HepG2 (cell line): Measurements from ENCODE around the gene EIF1AD. TPM values are rescaled to one million over a fixed set of nuclear protein-coding genes. Genes with fewer than 3 reads are reported as not detected.

Experiments used
- CEBPG ChIP-seq: IDR thresholded peaks from 2 replicates; pipeline ENCODE4 v1.6.1; 2016
- ETV5 ChIP-seq: IDR thresholded peaks from 2 replicates; pipeline ENCODE4 v1.6.1; 2018; ENCODE audit warnings: missing biosample characterization, missing genetic modification reagents, inconsistent platforms, borderline replicate concordance
- GFI1 ChIP-seq: sonication (generic); formaldehyde crosslinking; IDR thresholded peaks from 2 replicates; pipeline ENCODE4 v1.5.0; 2020; ENCODE audit warnings: missing genetic modification reagents, mild to moderate bottlenecking, borderline replicate concordance
- KDM6A ChIP-seq: IDR thresholded peaks from 2 replicates; pipeline ENCODE4 v1.6.1; 2016; ENCODE audit warnings: low read depth
- NCOR1 ChIP-seq: fragments of 200-600 bp; sonication (generic); IDR thresholded peaks from 2 replicates; pipeline ENCODE4 v1.7.0; 2017; ENCODE audit warnings: antibody characterized with exemption, low read length, borderline replicate concordance
- RXRB ChIP-seq: IDR thresholded peaks from 2 replicates; pipeline ENCODE4 v1.6.1; 2016; ENCODE audit warnings: borderline replicate concordance, missing genetic modification reagents, missing compliant biosample characterization
- SIX4 ChIP-seq: sonication (generic); formaldehyde crosslinking; IDR thresholded peaks from 2 replicates; pipeline ENCODE4 v1.4.0; 2020; ENCODE audit warnings: missing genetic modification reagents
- SOX5 ChIP-seq: IDR thresholded peaks from 2 replicates; pipeline ENCODE4 v1.6.1; 2016; ENCODE audit warnings: borderline replicate concordance
- ZBTB20 ChIP-seq: sonication (generic); formaldehyde crosslinking; IDR thresholded peaks from 2 replicates; pipeline ENCODE4 v1.8.1; 2023; ENCODE audit warnings: missing genetic modification reagents, low read depth, mild to moderate bottlenecking, borderline replicate concordance
- ZMYM3 ChIP-seq: sonication (generic); formaldehyde crosslinking; IDR thresholded peaks from 2 replicates; pipeline ENCODE4 v1.5.1; 2020; ENCODE audit warnings: mild to moderate bottlenecking, missing genetic modification reagents
- ZMYM4 ChIP-seq: sonication (generic); formaldehyde crosslinking; IDR thresholded peaks from 2 replicates; pipeline ENCODE4 v1.8.1; 2023; ENCODE audit warnings: mild to moderate bottlenecking, missing genetic modification reagents
- ZNF12 ChIP-seq: sonication (generic); formaldehyde crosslinking; IDR thresholded peaks from 2 replicates; pipeline ENCODE4 v1.5.0; 2020; ENCODE audit warnings: missing genetic modification reagents
- ZNF564 ChIP-seq: sonication (generic); formaldehyde crosslinking; IDR thresholded peaks from 2 replicates; pipeline ENCODE4 v1.8.1; 2023; ENCODE audit warnings: mild to moderate bottlenecking, missing genetic modification reagents
- ZNF652 ChIP-seq: IDR thresholded peaks from 2 replicates; pipeline ENCODE4 v1.6.1; 2016; ENCODE audit warnings: low read depth, borderline replicate concordance
- polyA plus RNA-seq, 8 experiments: library from polyadenylated mRNA; depleted of rRNA in 3 of 8; stranded (reverse) in 7 of 8; unstranded in 1 of 8; fragments of >200 nt; fragmentation: Illumina TruSeq in 4 of 8; extraction: Trizol in 4 of 8; gene quantifications; 2 replicates each; pipeline versions ENCODE4 v1.2.1 to v1.2.3, GENCODE V29; 2011 to 2016; ENCODE audit warnings: low read depth in 4 of 8, missing spikeins in 1 of 8, mixed read lengths in 1 of 8; ENCODE audit not compliant: insufficient read depth in 1 of 8
- total RNA-seq, 5 experiments: library from RNA; depleted of rRNA; stranded (reverse); fragments of >200 nt; fragmentation: Illumina TruSeq; extraction: Trizol; gene quantifications; 2 replicates each; pipeline ENCODE4 v1.2.3, GENCODE V29; 2016; ENCODE audit warnings: low read depth in 1 of 5
- TF ChIP-seq, protein P1 (sequence below): sonication (generic); formaldehyde crosslinking; IDR thresholded peaks from 2 replicates; pipeline ENCODE4 v1.9.0; 2021; ENCODE audit warnings: mild to moderate bottlenecking, missing genetic modification reagents
- TF ChIP-seq, protein P2 (sequence below): IDR thresholded peaks from 2 replicates; pipeline ENCODE4 v1.6.1; 2016
- TF ChIP-seq, protein P3 (sequence below): sonication (generic); formaldehyde crosslinking; IDR thresholded peaks from 2 replicates; pipeline ENCODE4 v1.4.0; 2020; ENCODE audit warnings: missing genetic modification reagents, low read depth, mild to moderate bottlenecking, borderline replicate concordance
- TF ChIP-seq, protein P4 (sequence below): sonication (generic); formaldehyde crosslinking; IDR thresholded peaks from 2 replicates; pipeline ENCODE4 v1.4.0; 2020; ENCODE audit warnings: missing genetic modification reagents, borderline replicate concordance
- TF ChIP-seq, protein P5 (sequence below): sonication (generic); formaldehyde crosslinking; IDR thresholded peaks from 2 replicates; pipeline ENCODE4 v1.4.0; 2020; ENCODE audit warnings: missing genetic modification reagents, mild to moderate bottlenecking, borderline replicate concordance

EIF1AD gene
- total and polyA plus RNA-seq, 2 of the 13 experiments (the other 11 are each of a cell fraction or from before 2014, with no cell fraction given): 18.2 to 30.8 TPM

DNA sequence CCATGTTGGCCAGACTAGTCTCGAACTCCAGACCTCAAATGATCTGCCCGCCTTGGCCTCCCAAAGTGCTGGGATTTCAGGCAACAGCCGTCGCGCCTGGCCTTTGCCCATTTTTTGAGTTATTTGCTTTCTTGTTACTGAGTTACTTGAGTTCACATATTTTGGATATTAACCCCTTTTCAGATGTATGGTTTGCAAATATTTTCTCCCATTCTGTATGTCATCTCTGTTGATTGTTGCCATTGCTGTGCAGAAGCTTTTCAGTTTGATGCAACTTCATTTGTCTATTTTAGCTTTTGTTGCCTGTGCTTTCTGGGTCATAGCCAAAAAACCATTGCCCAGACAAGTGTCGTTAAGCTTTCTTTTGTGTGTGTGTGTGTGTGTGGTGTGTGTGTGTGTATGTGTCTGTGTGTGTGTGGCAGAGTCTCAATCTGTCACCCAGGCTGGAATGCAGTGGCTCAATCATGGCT is 49.9 kb downstream of the EIF1AD start (continued):
- TF ChIP-seq, protein P1, sequence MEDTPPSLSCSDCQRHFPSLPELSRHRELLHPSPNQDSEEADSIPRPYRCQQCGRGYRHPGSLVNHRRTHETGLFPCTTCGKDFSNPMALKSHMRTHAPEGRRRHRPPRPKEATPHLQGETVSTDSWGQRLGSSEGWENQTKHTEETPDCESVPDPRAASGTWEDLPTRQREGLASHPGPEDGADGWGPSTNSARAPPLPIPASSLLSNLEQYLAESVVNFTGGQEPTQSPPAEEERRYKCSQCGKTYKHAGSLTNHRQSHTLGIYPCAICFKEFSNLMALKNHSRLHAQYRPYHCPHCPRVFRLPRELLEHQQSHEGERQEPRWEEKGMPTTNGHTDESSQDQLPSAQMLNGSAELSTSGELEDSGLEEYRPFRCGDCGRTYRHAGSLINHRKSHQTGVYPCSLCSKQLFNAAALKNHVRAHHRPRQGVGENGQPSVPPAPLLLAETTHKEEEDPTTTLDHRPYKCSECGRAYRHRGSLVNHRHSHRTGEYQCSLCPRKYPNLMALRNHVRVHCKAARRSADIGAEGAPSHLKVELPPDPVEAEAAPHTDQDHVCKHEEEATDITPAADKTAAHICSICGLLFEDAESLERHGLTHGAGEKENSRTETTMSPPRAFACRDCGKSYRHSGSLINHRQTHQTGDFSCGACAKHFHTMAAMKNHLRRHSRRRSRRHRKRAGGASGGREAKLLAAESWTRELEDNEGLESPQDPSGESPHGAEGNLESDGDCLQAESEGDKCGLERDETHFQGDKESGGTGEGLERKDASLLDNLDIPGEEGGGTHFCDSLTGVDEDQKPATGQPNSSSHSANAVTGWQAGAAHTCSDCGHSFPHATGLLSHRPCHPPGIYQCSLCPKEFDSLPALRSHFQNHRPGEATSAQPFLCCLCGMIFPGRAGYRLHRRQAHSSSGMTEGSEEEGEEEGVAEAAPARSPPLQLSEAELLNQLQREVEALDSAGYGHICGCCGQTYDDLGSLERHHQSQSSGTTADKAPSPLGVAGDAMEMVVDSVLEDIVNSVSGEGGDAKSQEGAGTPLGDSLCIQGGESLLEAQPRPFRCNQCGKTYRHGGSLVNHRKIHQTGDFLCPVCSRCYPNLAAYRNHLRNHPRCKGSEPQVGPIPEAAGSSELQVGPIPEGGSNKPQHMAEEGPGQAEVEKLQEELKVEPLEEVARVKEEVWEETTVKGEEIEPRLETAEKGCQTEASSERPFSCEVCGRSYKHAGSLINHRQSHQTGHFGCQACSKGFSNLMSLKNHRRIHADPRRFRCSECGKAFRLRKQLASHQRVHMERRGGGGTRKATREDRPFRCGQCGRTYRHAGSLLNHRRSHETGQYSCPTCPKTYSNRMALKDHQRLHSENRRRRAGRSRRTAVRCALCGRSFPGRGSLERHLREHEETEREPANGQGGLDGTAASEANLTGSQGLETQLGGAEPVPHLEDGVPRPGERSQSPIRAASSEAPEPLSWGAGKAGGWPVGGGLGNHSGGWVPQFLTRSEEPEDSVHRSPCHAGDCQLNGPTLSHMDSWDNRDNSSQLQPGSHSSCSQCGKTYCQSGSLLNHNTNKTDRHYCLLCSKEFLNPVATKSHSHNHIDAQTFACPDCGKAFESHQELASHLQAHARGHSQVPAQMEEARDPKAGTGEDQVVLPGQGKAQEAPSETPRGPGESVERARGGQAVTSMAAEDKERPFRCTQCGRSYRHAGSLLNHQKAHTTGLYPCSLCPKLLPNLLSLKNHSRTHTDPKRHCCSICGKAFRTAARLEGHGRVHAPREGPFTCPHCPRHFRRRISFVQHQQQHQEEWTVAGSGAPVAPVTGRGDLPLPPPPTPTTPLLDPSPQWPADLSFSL (CRISPR knock-in tag): peak; percentile 96
- TF ChIP-seq GFI1 (CRISPR knock-in tag): peak; percentile 54; the same call in 1 of the 2 replicates
- TF ChIP-seq, protein P2, sequence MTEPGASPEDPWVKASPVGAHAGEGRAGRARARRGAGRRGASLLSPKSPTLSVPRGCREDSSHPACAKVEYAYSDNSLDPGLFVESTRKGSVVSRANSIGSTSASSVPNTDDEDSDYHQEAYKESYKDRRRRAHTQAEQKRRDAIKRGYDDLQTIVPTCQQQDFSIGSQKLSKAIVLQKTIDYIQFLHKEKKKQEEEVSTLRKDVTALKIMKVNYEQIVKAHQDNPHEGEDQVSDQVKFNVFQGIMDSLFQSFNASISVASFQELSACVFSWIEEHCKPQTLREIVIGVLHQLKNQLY (CRISPR knock-in tag): no peak
- peak; percentile 79 for TF ChIP-seq KDM6A (CRISPR knock-in tag)
- peak; percentile 96 for TF ChIP-seq ZNF652 (CRISPR knock-in tag)
- peak; percentile 64; the same call in 1 of the 2 replicates for TF ChIP-seq ZBTB20 (CRISPR knock-in tag)
- TF ChIP-seq SIX4 (CRISPR knock-in tag): no peak
- no peak for TF ChIP-seq ZNF12
- TF ChIP-seq NCOR1: 0 out of 2 replicates have a peak, but pooled peaks have one; percentile 27
- 0 out of 2 replicates have a peak, but pooled peaks have one; percentile 35 for TF ChIP-seq ZNF564 (CRISPR knock-in tag)
- TF ChIP-seq, protein P3, sequence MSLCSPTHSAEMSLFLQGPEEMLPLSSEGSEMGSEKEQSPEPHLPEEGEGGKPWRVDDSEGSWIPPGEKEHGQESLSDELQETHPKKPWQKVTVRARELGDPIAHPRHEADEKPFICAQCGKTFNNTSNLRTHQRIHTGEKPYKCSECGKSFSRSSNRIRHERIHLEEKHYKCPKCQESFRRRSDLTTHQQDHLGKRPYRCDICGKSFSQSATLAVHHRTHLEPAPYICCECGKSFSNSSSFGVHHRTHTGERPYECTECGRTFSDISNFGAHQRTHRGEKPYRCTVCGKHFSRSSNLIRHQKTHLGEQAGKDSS (CRISPR knock-in tag): no peak
- TF ChIP-seq SOX5 (CRISPR knock-in tag): peak; percentile 49; the same call in 1 of the 2 replicates
- TF ChIP-seq, protein P4, sequence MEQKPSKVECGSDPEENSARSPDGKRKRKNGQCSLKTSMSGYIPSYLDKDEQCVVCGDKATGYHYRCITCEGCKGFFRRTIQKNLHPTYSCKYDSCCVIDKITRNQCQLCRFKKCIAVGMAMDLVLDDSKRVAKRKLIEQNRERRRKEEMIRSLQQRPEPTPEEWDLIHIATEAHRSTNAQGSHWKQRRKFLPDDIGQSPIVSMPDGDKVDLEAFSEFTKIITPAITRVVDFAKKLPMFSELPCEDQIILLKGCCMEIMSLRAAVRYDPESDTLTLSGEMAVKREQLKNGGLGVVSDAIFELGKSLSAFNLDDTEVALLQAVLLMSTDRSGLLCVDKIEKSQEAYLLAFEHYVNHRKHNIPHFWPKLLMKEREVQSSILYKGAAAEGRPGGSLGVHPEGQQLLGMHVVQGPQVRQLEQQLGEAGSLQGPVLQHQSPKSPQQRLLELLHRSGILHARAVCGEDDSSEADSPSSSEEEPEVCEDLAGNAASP (CRISPR knock-in tag): peak; percentile 17; the same call in 1 of the 2 replicates
- peak; percentile 27; the same call in 1 of the 2 replicates for TF ChIP-seq CEBPG (CRISPR knock-in tag)
- 0 out of 2 replicates have a peak, but pooled peaks have one; percentile 18 for TF ChIP-seq ETV5 (CRISPR knock-in tag)
- TF ChIP-seq ZMYM4 (CRISPR knock-in tag): 0 out of 2 replicates have a peak, but pooled peaks have one; percentile 11
- TF ChIP-seq ZMYM3: peak; percentile 90
- TF ChIP-seq, protein P5, sequence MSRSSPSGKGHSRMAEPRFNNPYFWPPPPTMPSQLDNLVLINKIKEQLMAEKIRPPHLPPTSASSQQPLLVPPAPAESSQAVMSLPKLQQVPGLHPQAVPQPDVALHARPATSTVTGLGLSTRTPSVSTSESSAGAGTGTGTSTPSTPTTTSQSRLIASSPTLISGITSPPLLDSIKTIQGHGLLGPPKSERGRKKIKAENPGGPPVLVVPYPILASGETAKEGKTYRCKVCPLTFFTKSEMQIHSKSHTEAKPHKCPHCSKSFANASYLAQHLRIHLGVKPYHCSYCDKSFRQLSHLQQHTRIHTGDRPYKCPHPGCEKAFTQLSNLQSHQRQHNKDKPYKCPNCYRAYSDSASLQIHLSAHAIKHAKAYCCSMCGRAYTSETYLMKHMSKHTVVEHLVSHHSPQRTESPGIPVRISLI: peak; percentile 46; the same call in 1 of the 2 replicates
- peak; percentile 31; the same call in 1 of the 2 replicates for TF ChIP-seq RXRB
